ENCODE measurements around the gene ERFL. TPM values are rescaled to one million over a fixed set of nuclear protein-coding genes. Genes with fewer than 3 reads are reported as not detected.

Gene ERFL
- total RNA-seq, 4 donors from 2014 or later, result 0.22 TPM; not detected in 3

DNA sequence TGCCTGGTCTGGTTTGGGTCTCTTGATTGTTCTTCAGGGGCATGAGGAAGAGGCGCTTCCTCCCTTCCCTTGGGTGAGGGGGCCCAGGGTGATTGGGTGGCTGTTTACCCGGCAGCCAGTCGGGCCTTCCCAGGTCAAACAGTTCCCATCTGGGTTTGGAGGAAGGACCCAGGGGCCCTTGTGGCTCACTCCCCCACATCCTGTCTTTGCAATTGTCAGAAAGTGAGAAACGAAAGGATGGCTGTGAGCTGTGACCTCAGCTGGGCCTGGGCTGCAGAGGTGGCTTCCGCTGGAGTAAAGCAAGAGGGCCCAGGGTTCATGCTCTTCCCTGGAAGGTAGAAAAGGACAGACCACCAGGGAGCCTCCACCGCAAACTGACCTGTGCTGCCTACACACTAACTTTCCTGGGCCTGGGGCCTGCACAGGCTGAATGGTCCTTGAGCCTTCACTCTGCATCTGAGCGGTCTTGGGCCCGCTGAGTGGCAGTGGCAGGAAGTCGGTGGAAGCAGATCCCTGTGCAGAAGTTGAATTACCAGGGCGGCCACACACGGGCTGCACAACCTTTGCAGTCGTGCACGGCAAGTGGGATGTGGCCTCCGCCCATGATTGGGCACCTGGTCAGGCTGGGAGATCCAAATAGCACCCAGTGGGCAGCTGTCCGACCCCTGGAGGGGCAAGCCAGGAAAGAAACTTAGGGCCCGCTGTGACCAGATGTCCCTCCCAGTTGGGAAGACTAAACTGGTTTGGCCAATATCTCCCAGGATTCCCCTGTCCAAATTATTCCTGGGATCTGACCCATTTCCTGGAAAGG, 56.5 kb downstream of the ERFL start:
- TF ChIP-seq, protein P1, sequence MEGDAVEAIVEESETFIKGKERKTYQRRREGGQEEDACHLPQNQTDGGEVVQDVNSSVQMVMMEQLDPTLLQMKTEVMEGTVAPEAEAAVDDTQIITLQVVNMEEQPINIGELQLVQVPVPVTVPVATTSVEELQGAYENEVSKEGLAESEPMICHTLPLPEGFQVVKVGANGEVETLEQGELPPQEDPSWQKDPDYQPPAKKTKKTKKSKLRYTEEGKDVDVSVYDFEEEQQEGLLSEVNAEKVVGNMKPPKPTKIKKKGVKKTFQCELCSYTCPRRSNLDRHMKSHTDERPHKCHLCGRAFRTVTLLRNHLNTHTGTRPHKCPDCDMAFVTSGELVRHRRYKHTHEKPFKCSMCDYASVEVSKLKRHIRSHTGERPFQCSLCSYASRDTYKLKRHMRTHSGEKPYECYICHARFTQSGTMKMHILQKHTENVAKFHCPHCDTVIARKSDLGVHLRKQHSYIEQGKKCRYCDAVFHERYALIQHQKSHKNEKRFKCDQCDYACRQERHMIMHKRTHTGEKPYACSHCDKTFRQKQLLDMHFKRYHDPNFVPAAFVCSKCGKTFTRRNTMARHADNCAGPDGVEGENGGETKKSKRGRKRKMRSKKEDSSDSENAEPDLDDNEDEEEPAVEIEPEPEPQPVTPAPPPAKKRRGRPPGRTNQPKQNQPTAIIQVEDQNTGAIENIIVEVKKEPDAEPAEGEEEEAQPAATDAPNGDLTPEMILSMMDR (IDR thresholded peaks at IDR 0.05; ENCODE audit: low read depth), result no peak

DNA sequence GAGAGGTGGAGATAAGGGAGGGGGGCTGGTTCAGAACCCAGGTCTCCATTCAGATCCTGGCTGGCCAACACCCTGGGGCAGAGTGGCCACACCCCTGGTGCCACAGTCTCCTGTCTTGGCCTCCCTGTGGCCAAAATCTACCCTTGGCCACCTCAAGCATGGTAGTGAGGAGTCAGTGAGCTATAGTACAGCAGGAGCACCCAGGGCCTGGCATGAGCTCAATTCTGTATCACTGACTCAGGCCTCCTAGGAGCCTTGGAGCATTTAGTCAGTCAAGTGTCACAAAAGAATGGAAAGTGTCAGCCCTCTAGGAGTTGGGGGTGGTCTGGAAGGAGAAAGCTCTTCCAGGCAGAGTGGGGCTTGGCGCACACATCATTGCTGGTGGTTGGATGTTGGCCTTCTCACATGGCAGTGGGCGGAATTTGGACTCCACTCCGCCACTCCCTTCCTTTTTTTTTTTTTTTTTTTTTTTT, 57.8 kb downstream of the ERFL start:
- TF ChIP-seq, protein P1 (IDR thresholded peaks at IDR 0.05; ENCODE audit: low read depth), result no peak

DNA sequence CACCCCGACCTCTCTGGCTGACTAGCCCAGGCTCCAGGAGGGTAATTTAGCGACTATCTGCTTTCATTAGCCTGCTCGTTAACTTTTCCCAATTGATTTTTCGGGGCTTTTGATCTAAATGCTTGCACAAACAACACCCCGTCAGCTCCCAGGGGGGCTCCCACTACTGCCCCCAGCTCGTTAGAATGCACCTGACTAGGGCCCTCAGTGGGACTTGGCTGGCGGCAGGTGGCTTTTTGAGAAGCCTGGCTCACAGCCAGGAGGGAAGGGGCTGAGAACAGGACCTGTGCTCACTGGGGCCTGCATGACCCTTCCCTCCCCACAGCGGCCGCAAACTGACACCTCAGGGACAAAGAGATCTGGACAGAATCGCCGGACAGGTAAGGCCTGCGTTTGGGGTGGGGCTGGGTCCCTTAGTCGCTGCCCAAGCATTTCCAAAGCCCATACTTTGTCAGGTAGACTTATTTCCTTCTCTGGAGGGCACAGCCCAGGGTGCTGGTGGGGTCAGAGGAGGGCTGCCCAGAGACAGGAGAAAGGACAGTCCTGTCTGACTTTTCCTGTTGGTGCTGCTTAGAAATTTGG, 58.8 kb downstream of the ERFL start:
- TF ChIP-seq, protein P1 (IDR thresholded peaks at IDR 0.05; ENCODE audit: low read depth), result no peak

DNA sequence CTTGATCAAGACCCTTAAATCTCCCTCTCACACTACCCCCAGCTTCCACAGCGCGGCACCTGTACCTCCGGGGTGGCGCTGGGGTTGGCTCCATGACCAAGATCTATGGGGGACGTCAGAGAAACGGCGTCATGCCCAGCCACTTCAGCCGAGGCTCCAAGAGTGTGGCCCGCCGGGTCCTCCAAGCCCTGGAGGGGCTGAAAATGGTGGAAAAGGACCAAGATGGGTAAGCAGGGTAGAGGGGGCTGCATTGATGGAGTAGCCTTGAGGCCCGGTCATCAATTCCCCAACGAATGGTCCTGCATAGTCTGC, 59.3 kb downstream of the ERFL start:
- TF ChIP-seq, protein P1 (IDR thresholded peaks at IDR 0.05; ENCODE audit: low read depth), result no peak

DNA sequence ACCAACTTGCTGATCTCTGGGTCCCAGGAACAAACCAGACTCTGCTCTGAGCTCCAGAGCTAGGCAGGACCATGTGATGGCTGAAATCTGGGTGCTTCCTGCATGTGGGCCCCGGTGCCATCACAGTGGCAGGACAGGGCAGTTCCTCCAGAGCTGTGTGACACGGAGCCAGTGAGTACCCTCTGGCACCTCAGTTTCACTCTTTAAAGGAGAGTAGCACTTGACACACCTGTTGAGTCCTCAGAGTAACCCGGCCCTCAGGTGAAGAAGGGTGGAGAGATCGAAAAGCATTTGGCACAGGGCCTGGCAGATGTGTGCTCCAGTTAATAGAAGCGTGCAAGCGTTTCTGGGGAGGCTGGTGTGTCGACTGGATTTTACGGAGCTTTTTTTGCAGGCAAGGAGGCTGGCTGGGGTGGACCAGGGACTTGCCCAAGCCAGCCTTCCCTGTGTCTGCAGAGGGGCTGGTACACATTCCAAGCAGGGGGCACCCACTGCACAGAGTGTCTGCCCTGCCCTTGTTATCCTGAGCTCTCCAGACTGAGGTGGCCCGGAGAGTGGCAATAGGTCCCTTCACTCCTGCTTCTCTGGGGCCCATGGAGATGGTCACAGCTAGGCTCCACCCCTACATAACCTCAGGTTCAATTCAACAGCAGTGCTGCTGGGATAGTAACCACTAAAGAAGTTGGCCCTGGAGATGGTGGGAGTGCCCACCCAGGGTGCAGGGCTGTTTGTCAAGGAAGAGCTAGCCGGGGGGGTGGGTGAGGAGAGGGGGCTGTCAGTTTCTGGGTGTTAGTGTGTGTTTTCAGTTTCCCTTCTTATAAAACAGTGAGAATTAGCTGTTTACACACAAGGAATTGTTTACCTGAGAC, 59.9 kb downstream of the ERFL start:
- TF ChIP-seq, protein P1 (IDR thresholded peaks at IDR 0.05; ENCODE audit: low read depth), result no peak

DNA sequence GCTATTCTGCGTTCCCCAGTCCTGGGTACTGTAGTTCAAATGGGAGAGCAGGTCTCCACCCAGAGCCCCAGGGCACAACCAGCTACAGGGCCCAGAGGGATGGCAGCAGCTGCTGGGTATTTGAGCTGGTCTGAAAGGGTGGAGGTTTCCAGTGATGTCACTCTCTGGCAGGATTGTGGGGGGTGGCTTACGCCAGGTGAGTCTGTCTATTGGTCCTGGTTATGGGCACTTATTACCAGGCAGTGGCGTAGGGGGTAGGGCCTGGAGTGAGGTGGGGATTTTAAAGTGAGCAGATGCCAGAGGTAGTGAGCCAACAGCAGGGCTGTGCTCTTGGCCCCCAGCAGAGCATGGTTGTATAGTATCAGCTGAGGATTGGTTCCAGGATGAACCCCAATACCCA, 62.0 kb downstream of the ERFL start:
- TF ChIP-seq, protein P1 (IDR thresholded peaks at IDR 0.05; ENCODE audit: low read depth), result no peak

DNA sequence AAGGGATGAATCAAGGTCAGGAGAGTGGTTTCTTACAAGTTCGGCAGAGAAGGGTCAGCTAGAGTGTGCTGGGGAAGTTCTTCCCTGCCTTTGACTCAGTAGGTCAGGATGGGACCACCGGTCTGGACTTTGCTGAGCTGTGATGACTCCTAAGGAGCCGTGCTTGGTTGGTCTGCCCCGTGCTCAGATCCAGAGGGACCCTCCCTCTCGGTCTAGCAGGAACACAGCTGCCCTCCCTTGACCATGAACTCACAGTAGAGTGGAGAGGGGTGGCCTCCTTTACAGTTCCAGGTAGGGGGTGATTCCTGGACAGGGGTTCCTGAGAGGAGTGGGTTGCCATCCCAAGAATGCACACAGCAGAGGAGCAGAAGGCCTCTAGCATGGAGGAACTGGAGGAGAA, 63.9 kb downstream of the ERFL start:
- TF ChIP-seq, protein P1 (IDR thresholded peaks at IDR 0.05; ENCODE audit: low read depth), result no peak

Data from subcutaneous adipose tissue (tissue), 4 donors.